ENCODE measurements around the gene C8B. TPM values are rescaled to one million over a fixed set of nuclear protein-coding genes. Genes with fewer than 3 reads are reported as not detected.

Gene C8B
- total RNA-seq, 3 donors from 2014 or later: not detected

GRCh38 chr1:56979986-56980755 lies 14.4 kb upstream of the C8B start:
- intact Hi-C loops (cut with DNase I, micrococcal nuclease): no loop called here

DNA sequence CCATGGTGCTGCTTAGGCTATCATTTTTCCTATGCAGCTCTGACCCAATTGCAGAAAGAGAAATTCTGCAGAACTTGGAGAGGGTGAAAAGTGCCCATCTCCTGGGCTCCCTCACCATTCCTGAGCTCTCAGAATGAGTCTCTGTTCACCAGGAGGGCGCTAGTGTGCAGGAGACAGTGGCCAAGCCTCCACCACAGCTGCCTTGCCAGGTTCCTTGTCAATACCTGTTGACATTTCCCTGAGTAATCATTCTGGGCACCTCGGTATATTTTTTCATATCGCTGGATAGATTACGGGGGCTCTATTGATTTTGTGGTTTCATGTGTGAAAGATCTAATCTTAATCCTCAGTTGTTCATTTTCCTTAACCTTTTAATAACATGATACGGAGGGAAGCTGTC lies 13.0 kb upstream of the C8B start:
- DNase-seq (no peak), ATAC-seq (no peak)
- intact Hi-C loops (cut with DNase I, micrococcal nuclease): no loop called here
- H3K4me3 ChIP-seq: no peak overlapping the region
- H3K36me3 ChIP-seq (ENCODE audit: low read depth): no peaks in the 10 kb centered on the region
- no peaks in the 10 kb centered on the region for H3K4me1 ChIP-seq (ENCODE audit: low read depth)
- TF ChIP-seq, protein P1, sequence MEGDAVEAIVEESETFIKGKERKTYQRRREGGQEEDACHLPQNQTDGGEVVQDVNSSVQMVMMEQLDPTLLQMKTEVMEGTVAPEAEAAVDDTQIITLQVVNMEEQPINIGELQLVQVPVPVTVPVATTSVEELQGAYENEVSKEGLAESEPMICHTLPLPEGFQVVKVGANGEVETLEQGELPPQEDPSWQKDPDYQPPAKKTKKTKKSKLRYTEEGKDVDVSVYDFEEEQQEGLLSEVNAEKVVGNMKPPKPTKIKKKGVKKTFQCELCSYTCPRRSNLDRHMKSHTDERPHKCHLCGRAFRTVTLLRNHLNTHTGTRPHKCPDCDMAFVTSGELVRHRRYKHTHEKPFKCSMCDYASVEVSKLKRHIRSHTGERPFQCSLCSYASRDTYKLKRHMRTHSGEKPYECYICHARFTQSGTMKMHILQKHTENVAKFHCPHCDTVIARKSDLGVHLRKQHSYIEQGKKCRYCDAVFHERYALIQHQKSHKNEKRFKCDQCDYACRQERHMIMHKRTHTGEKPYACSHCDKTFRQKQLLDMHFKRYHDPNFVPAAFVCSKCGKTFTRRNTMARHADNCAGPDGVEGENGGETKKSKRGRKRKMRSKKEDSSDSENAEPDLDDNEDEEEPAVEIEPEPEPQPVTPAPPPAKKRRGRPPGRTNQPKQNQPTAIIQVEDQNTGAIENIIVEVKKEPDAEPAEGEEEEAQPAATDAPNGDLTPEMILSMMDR (IDR thresholded peaks at IDR 0.05): no peak
- no peaks in the 10 kb centered on the region for H3K9me3 ChIP-seq

More at GRCh38 chr1:56979986-56980755, 14.4 kb upstream of the C8B start:
- ATAC-seq (no peak), DNase-seq (no peak)
- Histone ChIP-seq H3K4me3 (no peak overlapping the region), H3K4me1 (ENCODE audit: low read depth) (no peaks in the 10 kb centered on the region), H3K36me3 (ENCODE audit: low read depth) (no peaks in the 10 kb centered on the region), H3K9me3 (no peaks in the 10 kb centered on the region)
- TF ChIP-seq, protein P1 (IDR thresholded peaks at IDR 0.05): no peak

GRCh38 chr1:56977910-56978309 lies 12.1 kb upstream of the C8B start:
- Histone ChIP-seq H3K4me3 (no peak overlapping the region), H3K4me1 (ENCODE audit: low read depth) (no peaks in the 10 kb centered on the region), H3K36me3 (ENCODE audit: low read depth) (no peaks in the 10 kb centered on the region), H3K9me3 (no peaks in the 10 kb centered on the region)
- ATAC-seq: no peak
- no peak for DNase-seq
- intact Hi-C loops (cut with DNase I, micrococcal nuclease): no loop called here
- TF ChIP-seq, protein P1 (IDR thresholded peaks at IDR 0.05): no peak

- TF ChIP-seq, protein P1 (IDR thresholded peaks at IDR 0.05): no peak
These were observed 9.6 kb upstream of the C8B start for GRCh38 chr1:56975446-56975845.

GRCh38 chr1:56973923-56974742 lies 8.3 kb upstream of the C8B start:
- no peaks in the 10 kb centered on the region for H3K9me3 ChIP-seq
- H3K4me3 ChIP-seq: no peak overlapping the region
- no peak for DNase-seq
- intact Hi-C loops (cut with DNase I, micrococcal nuclease): no loop called here
- TF ChIP-seq, protein P1 (IDR thresholded peaks at IDR 0.05): no peak
- no peaks in the 10 kb centered on the region for H3K4me1 ChIP-seq (ENCODE audit: low read depth)
- ATAC-seq: no peak
- H3K36me3 ChIP-seq (ENCODE audit: low read depth): no peaks in the 10 kb centered on the region

More at GRCh38 chr1:56975446-56975845, 9.6 kb upstream of the C8B start:
- no peak for DNase-seq
- H3K4me3 ChIP-seq: no peak overlapping the region
- H3K4me1 ChIP-seq (ENCODE audit: low read depth): no peaks in the 10 kb centered on the region
- no peak for ATAC-seq
- no peaks in the 10 kb centered on the region for H3K9me3 ChIP-seq
- H3K36me3 ChIP-seq (ENCODE audit: low read depth): no peaks in the 10 kb centered on the region
- intact Hi-C loops (cut with DNase I, micrococcal nuclease): no loop called here

Measured in mucosa of descending colon (tissue), 3 donors.